DOHH2 (cell line): Measurements from ENCODE around the gene ATP7B.

ENCODE experiments used
- EZH2phosphoT487 ChIP-seq: fragments of 200-600 bp; sonication (generic); IDR thresholded peaks from 2 replicates; pipeline ENCODE4 v1.6.1; 2017; ENCODE audit warnings: borderline replicate concordance, mild to moderate bottlenecking, antibody characterized with exemption, low read length, moderate library complexity, mixed read lengths
- TF ChIP-seq, protein P1 (sequence below): fragments of 200-600 bp; sonication (generic); IDR thresholded peaks from one replicate; pipeline ENCODE4 v1.5.1; 2014; ENCODE audit warnings: antibody characterized with exemption, mild to moderate bottlenecking, low read depth, low read length; ENCODE audit not compliant: poor library complexity, severe bottlenecking

DNA sequence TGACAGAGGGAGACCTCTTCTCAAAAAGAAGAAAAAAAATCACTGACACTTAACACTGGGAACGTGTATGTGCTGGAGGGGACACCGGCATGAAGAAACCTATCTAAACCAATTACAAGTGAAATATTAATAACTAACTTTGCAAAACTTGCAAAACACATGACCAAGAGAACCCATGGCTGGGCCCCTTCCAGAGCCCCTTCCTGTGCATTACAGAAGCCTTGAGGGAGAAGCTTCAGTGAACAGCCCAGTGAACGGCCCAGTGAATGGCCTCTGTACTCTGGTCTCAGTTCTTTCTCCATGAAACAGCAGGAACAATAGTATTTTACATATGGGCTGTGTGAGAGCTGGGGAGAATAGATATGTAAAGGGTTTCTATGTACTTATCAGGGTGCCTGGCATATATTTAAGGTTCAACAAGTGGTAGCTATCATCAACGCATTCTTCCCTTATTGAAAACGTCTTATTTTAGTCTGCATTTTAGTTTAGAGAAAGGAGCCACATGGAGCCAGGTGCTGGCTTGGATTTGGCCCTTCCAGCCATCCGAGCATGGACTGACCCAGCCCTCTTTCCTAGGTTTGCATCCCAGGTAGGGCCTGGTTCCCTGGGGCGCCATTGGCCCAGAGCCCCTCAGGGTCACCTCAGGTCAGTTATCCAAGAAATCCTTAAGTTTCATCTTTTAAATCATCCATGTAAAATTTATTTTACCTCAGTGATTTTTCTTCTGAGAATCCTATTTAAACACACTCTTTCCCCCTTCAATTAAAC, 95.0 kb downstream of the ATP7B start:
- TF ChIP-seq, protein P1, sequence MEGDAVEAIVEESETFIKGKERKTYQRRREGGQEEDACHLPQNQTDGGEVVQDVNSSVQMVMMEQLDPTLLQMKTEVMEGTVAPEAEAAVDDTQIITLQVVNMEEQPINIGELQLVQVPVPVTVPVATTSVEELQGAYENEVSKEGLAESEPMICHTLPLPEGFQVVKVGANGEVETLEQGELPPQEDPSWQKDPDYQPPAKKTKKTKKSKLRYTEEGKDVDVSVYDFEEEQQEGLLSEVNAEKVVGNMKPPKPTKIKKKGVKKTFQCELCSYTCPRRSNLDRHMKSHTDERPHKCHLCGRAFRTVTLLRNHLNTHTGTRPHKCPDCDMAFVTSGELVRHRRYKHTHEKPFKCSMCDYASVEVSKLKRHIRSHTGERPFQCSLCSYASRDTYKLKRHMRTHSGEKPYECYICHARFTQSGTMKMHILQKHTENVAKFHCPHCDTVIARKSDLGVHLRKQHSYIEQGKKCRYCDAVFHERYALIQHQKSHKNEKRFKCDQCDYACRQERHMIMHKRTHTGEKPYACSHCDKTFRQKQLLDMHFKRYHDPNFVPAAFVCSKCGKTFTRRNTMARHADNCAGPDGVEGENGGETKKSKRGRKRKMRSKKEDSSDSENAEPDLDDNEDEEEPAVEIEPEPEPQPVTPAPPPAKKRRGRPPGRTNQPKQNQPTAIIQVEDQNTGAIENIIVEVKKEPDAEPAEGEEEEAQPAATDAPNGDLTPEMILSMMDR, result no peak
- no peak for TF ChIP-seq EZH2phosphoT487
